HEK293T (cell line): Measurements from ENCODE around the gene TAS2R3.

Experiments used
- FOXA1 ChIP-seq: fragments of 450-650 bp; IDR thresholded peaks from 2 replicates; pipeline ENCODE4 v1.6.1; 2016; ENCODE audit warnings: mild to moderate bottlenecking
- L3MBTL2 ChIP-seq: fragments of 450-650 bp; conservative IDR thresholded peaks from 2 replicates; pipeline ENCODE4 v1.6.1; 2016; ENCODE audit warnings: mild to moderate bottlenecking
- NFRKB ChIP-seq: fragments of 450-650 bp; IDR thresholded peaks from 2 replicates; pipeline ENCODE4 v1.6.1; 2016; ENCODE audit warnings: mild to moderate bottlenecking, moderate library complexity
- SP1 ChIP-seq: fragments of 450-650 bp; IDR thresholded peaks from 2 replicates; pipeline ENCODE4 v1.6.1; 2017

DNA sequence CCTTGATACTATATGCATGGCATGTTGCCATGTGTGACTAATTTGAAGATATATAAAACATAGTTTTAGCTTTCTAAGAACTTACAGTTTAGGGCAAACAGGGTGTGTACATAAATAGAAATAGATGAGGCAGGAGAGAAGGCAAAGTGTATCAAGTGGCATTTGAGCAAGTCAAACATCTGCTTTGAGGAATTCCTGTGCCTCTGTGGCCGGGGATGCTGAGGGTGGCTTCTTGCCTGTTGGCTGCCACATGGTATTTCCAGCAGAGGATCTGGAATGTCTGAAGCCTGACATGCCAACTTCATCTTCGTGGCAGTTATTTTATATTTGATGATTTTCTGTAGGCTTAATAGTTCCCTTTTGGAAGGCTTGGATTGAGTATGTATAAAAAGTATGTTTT is 19.8 kb upstream of the TAS2R3 start:
- TF ChIP-seq NFRKB (no peak), FOXA1 (no peak), L3MBTL2 (no peak), SP1 (no peak)
